ENCODE results near the gene PARP14. TPM values are rescaled to one million over a fixed set of nuclear protein-coding genes. Genes with fewer than 3 reads are reported as not detected.

Gene PARP14
- total and polyA plus RNA-seq, 10 of the 15 experiments (the other 5 are each of a cell fraction or from before 2014, with no cell fraction given) = 21.6 to 189 (median 92.7) TPM

DNA sequence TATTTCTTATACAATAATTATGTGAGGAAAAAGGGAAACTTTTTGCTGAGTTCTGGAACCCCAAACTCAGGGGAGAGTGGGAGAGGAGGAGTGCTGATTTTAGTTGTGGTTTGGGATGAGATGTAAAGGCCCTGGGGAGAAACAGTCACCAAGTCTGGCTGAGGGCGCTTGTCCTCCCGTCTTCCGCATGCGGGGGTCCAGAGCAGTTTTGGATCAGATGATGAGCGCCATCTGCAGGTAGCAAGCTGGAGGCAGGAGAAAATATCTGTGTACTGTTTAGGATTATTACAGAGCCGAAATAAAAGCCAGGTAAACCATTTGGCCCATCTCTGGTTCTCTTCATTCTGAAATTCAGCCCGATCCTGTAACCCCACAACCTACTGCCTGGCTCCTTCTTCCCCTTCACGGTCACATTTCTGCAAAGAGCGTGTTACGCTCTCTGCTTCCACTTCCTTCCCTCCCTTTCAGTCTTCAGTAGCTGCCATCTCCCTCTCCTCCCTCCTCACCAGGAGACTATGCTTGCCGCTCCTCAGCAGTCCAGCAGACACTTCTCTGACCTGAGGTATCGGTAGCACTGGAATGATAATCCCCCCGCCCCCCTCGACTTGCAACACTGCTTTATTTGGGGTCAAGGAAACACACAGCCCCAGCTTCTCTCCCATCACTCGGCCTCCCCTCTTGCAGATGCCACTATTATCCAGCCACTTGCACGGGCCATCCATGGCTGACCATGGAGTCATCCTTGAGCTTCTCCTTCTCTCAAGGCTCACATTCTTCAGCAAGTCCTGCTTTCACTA is 1.4 kb upstream of the PARP14 start (continued):
- TF ChIP-seq PAX8 (IDR thresholded peaks at IDR 0.05) = no peak
- TF ChIP-seq RUNX3 (IDR thresholded peaks at IDR 0.05; ENCODE audit: low read length) = peak; percentile 67
- TF ChIP-seq SMC3 (IDR thresholded peaks at IDR 0.05; ENCODE audit: borderline replicate concordance, low read length) = peak; percentile 94
- peak; percentile 56 for TF ChIP-seq YY1 (IDR thresholded peaks at IDR 0.05; ENCODE audit: low read depth, low read length)
- peak; percentile 47; the same call in 1 of the 2 replicates for TF ChIP-seq SPI1 (IDR thresholded peaks at IDR 0.05; ENCODE audit: borderline replicate concordance, insufficient read depth, low read depth, low read length)
- TF ChIP-seq IKZF1 (conservative IDR thresholded peaks at IDR 0.05) = peak; percentile 45
- TF ChIP-seq, protein P1, sequence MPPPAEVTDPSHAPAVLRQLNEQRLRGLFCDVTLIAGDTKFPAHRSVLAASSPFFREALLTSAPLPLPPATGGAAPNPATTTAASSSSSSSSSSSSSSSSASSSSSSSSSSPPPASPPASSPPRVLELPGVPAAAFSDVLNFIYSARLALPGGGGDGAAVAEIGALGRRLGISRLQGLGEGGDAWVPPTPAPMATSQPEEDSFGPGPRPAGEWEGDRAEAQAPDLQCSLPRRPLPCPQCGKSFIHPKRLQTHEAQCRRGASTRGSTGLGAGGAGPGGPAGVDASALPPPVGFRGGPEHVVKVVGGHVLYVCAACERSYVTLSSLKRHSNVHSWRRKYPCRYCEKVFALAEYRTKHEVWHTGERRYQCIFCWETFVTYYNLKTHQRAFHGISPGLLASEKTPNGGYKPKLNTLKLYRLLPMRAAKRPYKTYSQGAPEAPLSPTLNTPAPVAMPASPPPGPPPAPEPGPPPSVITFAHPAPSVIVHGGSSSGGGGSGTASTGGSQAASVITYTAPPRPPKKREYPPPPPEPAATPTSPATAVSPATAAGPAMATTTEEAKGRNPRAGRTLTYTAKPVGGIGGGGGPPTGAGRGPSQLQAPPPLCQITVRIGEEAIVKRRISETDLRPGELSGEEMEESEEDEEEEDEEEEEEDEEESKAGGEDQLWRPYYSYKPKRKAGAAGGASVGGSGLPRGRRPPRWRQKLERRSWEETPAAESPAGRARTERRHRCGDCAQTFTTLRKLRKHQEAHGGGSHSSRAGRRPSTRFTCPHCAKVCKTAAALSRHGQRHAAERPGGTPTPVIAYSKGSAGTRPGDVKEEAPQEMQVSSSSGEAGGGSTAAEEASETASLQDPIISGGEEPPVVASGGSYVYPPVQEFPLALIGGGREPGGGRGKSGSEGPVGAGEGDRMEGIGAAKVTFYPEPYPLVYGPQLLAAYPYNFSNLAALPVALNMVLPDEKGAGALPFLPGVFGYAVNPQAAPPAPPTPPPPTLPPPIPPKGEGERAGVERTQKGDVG (CRISPR knock-in tag; IDR thresholded peaks at IDR 0.05) = no peak
- no peak for TF ChIP-seq POLR2AphosphoS5 (IDR thresholded peaks at IDR 0.05; ENCODE audit: low read length)
- TF ChIP-seq LARP7 (IDR thresholded peaks at IDR 0.05) = 0 out of 2 replicates have a peak, but pooled peaks have one; percentile 22
- TF ChIP-seq ETV6 (conservative IDR thresholded peaks at IDR 0.05 in 1 of 2, IDR thresholded peaks at IDR 0.05 in 1 of 2; ENCODE audit: borderline replicate concordance in 1 of 2, low read depth in 1 of 2) = 0 out of 4 replicates have a peak, but pooled peaks of 1 of the 2 experiments have one; percentile 41
- TF ChIP-seq EP300 (IDR thresholded peaks at IDR 0.05; ENCODE audit: borderline replicate concordance in 1 of 2, control insufficient read depth in 1 of 2, low read depth in 2 of 2, low read length in 2 of 2) = peak in 1 of 2 experiments; percentile 6; a peak in 1 of 4 replicates
- 0 out of 2 replicates have a peak, but pooled peaks have one; percentile 28 for TF ChIP-seq TAF1 (IDR thresholded peaks at IDR 0.05; ENCODE audit: borderline replicate concordance, low read depth, low read length)
- TF ChIP-seq ATF7 (IDR thresholded peaks at IDR 0.05; ENCODE audit: low read depth) = peak; percentile 53; the same call in 1 of the 2 replicates

All from GM12878 (cell line).